Measurements from ENCODE around the gene PDE4D.

The PDE4D gene

GRCh38 chr5:59134471-59135163, 758.9 kb downstream of the PDE4D start:
- Mint-ChIP-seq H3K36me3 (peaks cover 19% of the 10 kb centered on the region), H3K27me3 (no peaks in the 10 kb centered on the region), H3K4me1 (peaks cover 58% of the 10 kb centered on the region), H3K27ac (no peak overlapping the region), H3K9me3 (peaks cover 10% of the 10 kb centered on the region), H3K4me3 (no peak overlapping the region)
- CTCF ChIA-PET = interaction anchor here (1.5 kb wide), 1 partner anchor 39 kb away, joined by 3 read pairs; no protein-coding TSS in a partner anchor
- DNase-seq = no peak

- no peak for DNase-seq
- Mint-ChIP-seq H3K4me3 (no peak overlapping the region), H3K4me1 (peaks cover 56% of the 10 kb centered on the region), H3K9me3 (peaks cover 9% of the 10 kb centered on the region), H3K27me3 (no peaks in the 10 kb centered on the region), H3K27ac (peak overlapping the region; percentile 49), H3K36me3 (peaks cover 19% of the 10 kb centered on the region)
- CTCF ChIA-PET = interaction anchor here (0.8 to 1.3 kb wide), 2 partner anchors 41 to 99 kb away, joined by 3 to 4 read pairs; no protein-coding TSS in a partner anchor
These were observed 759.7 kb downstream of the PDE4D start for GRCh38 chr5:59133764-59134261.

GRCh38 chr5:59132131-59132530, 761.4 kb downstream of the PDE4D start:
- Mint-ChIP-seq H3K27me3 (no peaks in the 10 kb centered on the region), H3K36me3 (peaks cover 19% of the 10 kb centered on the region), H3K9me3 (peaks cover 6% of the 10 kb centered on the region), H3K4me3 (peak overlapping the region; percentile 6), H3K27ac (peak overlapping the region; percentile 80), H3K4me1 (peaks cover 53% of the 10 kb centered on the region)
- DNase-seq = peak; percentile 36
- CTCF ChIA-PET = no interaction called here

GRCh38 chr5:59130431-59130830, 763.1 kb downstream of the PDE4D start:
- Mint-ChIP-seq H3K27me3 (no peaks in the 10 kb centered on the region), H3K36me3 (peaks cover 18% of the 10 kb centered on the region), H3K4me1 (peaks cover 48% of the 10 kb centered on the region), H3K4me3 (no peak overlapping the region), H3K9me3 (peaks cover 6% of the 10 kb centered on the region), H3K27ac (no peak overlapping the region)
- no peak for DNase-seq
- CTCF ChIA-PET = interaction anchor here (0.9 kb wide), 1 partner anchor 94 kb away, joined by 5 read pairs; no protein-coding TSS in a partner anchor

- Mint-ChIP-seq H3K36me3 (peaks cover 13% of the 10 kb centered on the region), H3K27ac (peak overlapping the region; percentile 8), H3K9me3 (peaks cover 3% of the 10 kb centered on the region), H3K4me3 (no peak overlapping the region), H3K4me1 (peaks cover 35% of the 10 kb centered on the region), H3K27me3 (no peaks in the 10 kb centered on the region)
- no peak for DNase-seq
- CTCF ChIA-PET = interaction anchor here (0.8 to 3.7 kb wide), 12 partner anchors 10 to 242 kb away, joined by 3 to 39 read pairs (median 4); no protein-coding TSS in a partner anchor
These were observed 764.8 kb downstream of the PDE4D start for GRCh38 chr5:59128646-59129290.

GRCh38 chr5:59126708-59127573, 766.6 kb downstream of the PDE4D start:
- Mint-ChIP-seq H3K36me3 (peaks cover 7% of the 10 kb centered on the region), H3K4me3 (no peak overlapping the region), H3K27me3 (no peaks in the 10 kb centered on the region), H3K9me3 (peaks cover 3% of the 10 kb centered on the region), H3K27ac (no peak overlapping the region), H3K4me1 (peaks cover 17% of the 10 kb centered on the region)
- DNase-seq = no peak
- CTCF ChIA-PET = interaction anchor here (0.7 to 3.7 kb wide), 7 partner anchors 27 to 233 kb away, joined by 3 to 39 read pairs (median 9); no protein-coding TSS in a partner anchor

- CTCF ChIA-PET = interaction anchor here (0.9 to 3.7 kb wide), 4 partner anchors 26 to 90 kb away, joined by 3 to 39 read pairs (median 20); no protein-coding TSS in a partner anchor
- Mint-ChIP-seq H3K36me3 (peaks cover 7% of the 10 kb centered on the region), H3K9me3 (peaks cover 3% of the 10 kb centered on the region), H3K4me1 (peaks cover 12% of the 10 kb centered on the region), H3K27me3 (no peaks in the 10 kb centered on the region), H3K27ac (no peak overlapping the region), H3K4me3 (no peak overlapping the region)
- DNase-seq = no peak
These were observed 767.4 kb downstream of the PDE4D start for GRCh38 chr5:59126016-59126707.

GRCh38 chr5:59125011-59125961, 768.2 kb downstream of the PDE4D start:
- CTCF ChIA-PET = interaction anchor here (1.1 to 3.2 kb wide), 11 partner anchors 11 to 239 kb away, joined by 3 to 43 read pairs (median 6); no protein-coding TSS in a partner anchor
- Mint-ChIP-seq H3K9me3 (peaks cover 5% of the 10 kb centered on the region), H3K4me3 (no peak overlapping the region), H3K27ac (no peak overlapping the region), H3K4me1 (peaks cover 14% of the 10 kb centered on the region), H3K27me3 (no peaks in the 10 kb centered on the region), H3K36me3 (peaks cover 15% of the 10 kb centered on the region)
- peak; percentile 25 for DNase-seq

GRCh38 chr5:59123595-59124561, 769.6 kb downstream of the PDE4D start:
- Mint-ChIP-seq H3K4me3 (no peak overlapping the region), H3K9me3 (peaks cover 5% of the 10 kb centered on the region), H3K27ac (no peak overlapping the region), H3K36me3 (peaks cover 17% of the 10 kb centered on the region), H3K27me3 (no peaks in the 10 kb centered on the region), H3K4me1 (peaks cover 13% of the 10 kb centered on the region)
- CTCF ChIA-PET = interaction anchor here (0.8 to 3.2 kb wide), 17 partner anchors 10 to 238 kb away, joined by 3 to 43 read pairs (median 4); no protein-coding TSS in a partner anchor
- peak; percentile 44 for DNase-seq

GRCh38 chr5:59119480-59119879, 774.0 kb downstream of the PDE4D start:
- DNase-seq = no peak
- CTCF ChIA-PET = no interaction called here
- Mint-ChIP-seq H3K4me1 (peaks cover 13% of the 10 kb centered on the region), H3K27me3 (peaks cover 5% of the 10 kb centered on the region), H3K36me3 (peaks cover 17% of the 10 kb centered on the region), H3K4me3 (no peak overlapping the region), H3K9me3 (peaks cover 5% of the 10 kb centered on the region), H3K27ac (no peak overlapping the region)

GRCh38 chr5:59117320-59117719, 776.2 kb downstream of the PDE4D start:
- CTCF ChIA-PET = interaction anchor here (1.6 kb wide), 1 partner anchor 22 kb away, joined by 4 read pairs; no protein-coding TSS in a partner anchor
- Mint-ChIP-seq H3K36me3 (peaks cover 17% of the 10 kb centered on the region), H3K9me3 (peaks cover 6% of the 10 kb centered on the region), H3K4me1 (peaks cover 16% of the 10 kb centered on the region), H3K4me3 (no peak overlapping the region), H3K27ac (no peak overlapping the region), H3K27me3 (peaks cover 6% of the 10 kb centered on the region)
- no peak for DNase-seq

Measured in activated naive CD4-positive, alpha-beta T cell treated with anti-CD3 and anti-CD28 coated beads, Interleukin-2, amount 10 ng/mL, durations not matched to agents 7 days and 5 days (primary cell).